B cell (primary cell): ENCODE measurements around the gene MRPL36. TPM values are rescaled to one million over a fixed set of nuclear protein-coding genes. Genes with fewer than 3 reads are reported as not detected.

ENCODE experiments used
- ATAC-seq: fragments of 200-7000 bp; cut with Tn5 transposase; one replicate; pipeline ENCODE4 v1.10.0; 2021; ENCODE audit warnings: low read depth, mild to moderate bottlenecking, moderate number of reproducible peaks, moderate library complexity
- CTCF ChIA-PET: fragments of 350-600 bp; sonication (Branson Sonifier 250); formaldehyde crosslinking; loops from one replicate; lab custom pipeline; 2021; ENCODE audit warnings: antibody characterized with exemption, inconsistent platforms; lab: Charles Lee
- POLR2A ChIA-PET: fragments of 350-600 bp; sonication (Branson Sonifier 250); formaldehyde crosslinking; loops from one replicate; lab custom pipeline; 2021; ENCODE audit warnings: antibody characterized with exemption; lab: Charles Lee
- DNase-seq: peaks from one replicate; pipeline ENCODE4 v3.0.0; 2013
- H2AFZ ChIP-seq: 2 replicates; pipeline ENCODE4 v1.6.1; 2012; ENCODE audit warnings: mild to moderate bottlenecking, low read depth, low read length; ENCODE audit not compliant: insufficient read depth, poor library complexity, severe bottlenecking
- H3K27ac ChIP-seq, 2 donors: 1 replicate in 1 of 2; 2 replicates in 1 of 2; pipeline ENCODE4 v1.5.1; 2012 to 2013; ENCODE audit warnings: low read length in 2 of 2, mild to moderate bottlenecking in 2 of 2, moderate library complexity in 1 of 2
- H3K27me3 ChIP-seq, 4 experiments: fragments of 200-600 bp in 1 of 4; sonication (generic) in 1 of 4; replicated peaks in 1 of 4; 1 replicate in 2 of 4; 2 replicates in 2 of 4; pipeline versions ENCODE4 v1.6.1 to v1.7.0; 2013 to 2016; ENCODE audit warnings: low read length in 3 of 4, mild to moderate bottlenecking in 2 of 4, mixed read lengths in 1 of 4, moderate library complexity in 1 of 4; ENCODE audit not compliant: insufficient read depth in 4 of 4, control insufficient read depth in 3 of 4; ENCODE audit errors: control extremely low read depth in 1 of 4
- H3K36me3 ChIP-seq, 2 experiments: replicated peaks in 1 of 2; 1 replicate in 1 of 2; 2 replicates in 1 of 2; pipeline versions ENCODE4 v1.6.1 to v1.7.1; 2013; ENCODE audit warnings: low read length in 1 of 2; ENCODE audit not compliant: insufficient read depth in 2 of 2, control insufficient read depth in 1 of 2; ENCODE audit errors: control extremely low read depth in 1 of 2, extremely low read depth in 1 of 2
- H3K4me1 ChIP-seq, 2 donors: fragments of 200-600 bp in 1 of 2; sonication (generic) in 1 of 2; 1 replicate in 1 of 2; 2 replicates in 1 of 2; pipeline versions ENCODE4 v1.5.1 to v1.6.1; 2013 to 2017; ENCODE audit warnings: low read length in 2 of 2; ENCODE audit not compliant: control insufficient read depth in 2 of 2, insufficient read depth in 2 of 2
- H3K4me2 ChIP-seq: replicated peaks from 2 replicates; pipeline ENCODE3; 2012; ENCODE audit warnings: mild to moderate bottlenecking, low read depth, low read length; ENCODE audit not compliant: poor library complexity, severe bottlenecking
- H3K4me3 ChIP-seq, 5 experiments: fragments of 200-600 bp in 1 of 5; sonication (generic) in 1 of 5; 1 replicate in 3 of 5; 2 replicates in 2 of 5; pipeline versions ENCODE4 v1.5.1 to v1.7.0; 2011 to 2016; ENCODE audit warnings: low read length in 4 of 5, mild to moderate bottlenecking in 4 of 5, low read depth in 2 of 5, control low read depth in 1 of 5, moderate library complexity in 1 of 5; ENCODE audit not compliant: insufficient read depth in 1 of 5; ENCODE audit errors: control extremely low read depth in 1 of 5, extremely low read depth in 1 of 5
- H3K79me2 ChIP-seq: fragments of 200-600 bp; sonication (generic); one replicate; pipeline ENCODE4 v1.6.0; 2016; ENCODE audit warnings: low read length; ENCODE audit not compliant: control insufficient read depth, insufficient read depth
- H3K9ac ChIP-seq: fragments of 200-600 bp; sonication (generic); 2 replicates; pipeline ENCODE4 v1.6.1; 2017; ENCODE audit warnings: mild to moderate bottlenecking, low read length, moderate library complexity
- H3K9me3 ChIP-seq, 3 donors: one replicate each; pipeline versions ENCODE4 v1.6.1 to v1.7.1; 2013; ENCODE audit warnings: low read length in 2 of 3; ENCODE audit not compliant: control insufficient read depth in 2 of 3, insufficient read depth in 1 of 3; ENCODE audit errors: control extremely low read depth in 1 of 3
- H4K20me1 ChIP-seq: 2 replicates; pipeline ENCODE4 v1.6.0; 2012; ENCODE audit warnings: mild to moderate bottlenecking, low read length; ENCODE audit not compliant: insufficient read depth, control insufficient read depth, poor library complexity, severe bottlenecking
- H3K27ac Mint-ChIP-seq: one replicate; pipeline ENCODE4 v1.8.0; 2021; ENCODE audit warnings: mixed read lengths
- H3K27me3 Mint-ChIP-seq: one replicate; pipeline ENCODE4 v1.8.0; 2021; ENCODE audit warnings: mixed read lengths
- H3K4me1 Mint-ChIP-seq: one replicate; pipeline ENCODE4 v1.8.0; 2021; ENCODE audit warnings: mixed read lengths
- H3K4me3 Mint-ChIP-seq: one replicate; pipeline ENCODE4 v1.8.0; 2021; ENCODE audit warnings: mixed read lengths
- H3K9me3 Mint-ChIP-seq: one replicate; pipeline ENCODE4 v1.8.0; 2022; ENCODE audit warnings: mixed read lengths; ENCODE audit not compliant: insufficient read depth
- CTCF ChIP-seq: fragments of 200-600 bp; IDR thresholded peaks from one replicate; pipeline ENCODE4 v1.8.0; 2022; ENCODE audit warnings: antibody characterized with exemption, mild to moderate bottlenecking
- EZH2 ChIP-seq: IDR thresholded peaks from 2 replicates; pipeline ENCODE4 v1.6.1; 2012; ENCODE audit warnings: borderline replicate concordance, low read depth, mild to moderate bottlenecking, moderate library complexity, low read length; ENCODE audit not compliant: insufficient read depth, poor library complexity, severe bottlenecking
- WGBS: methylation state at CpG from one replicate; pipeline ENCODE4 v1.1.5; 2013; ENCODE audit warnings: missing lambda C conversion rate; ENCODE audit not compliant: insufficient coverage; 5-methylcytosine and 5-hydroxymethylcytosine counted together
- intact Hi-C: fragments of 100-400 bp; cut with micrococcal nuclease; formaldehyde crosslinking; loops from one replicate; pipeline ENCODE4 v1.10.0; 2022
- polyA plus RNA-seq: library from polyadenylated mRNA; depleted of rRNA; stranded (reverse); fragments of >200 nt; gene quantifications from 2 replicates; pipeline ENCODE4 v1.2.3, GENCODE V29; 2012
- total RNA-seq, 2 donors: library from RNA; stranded (reverse); fragments of 120-200 nt in 1 of 2; gene quantifications; 1 replicate in 1 of 2; 2 replicates in 1 of 2; pipeline versions ENCODE4 v1.2.3 to v1.2.4, GENCODE V29; 2013 to 2022

MRPL36 gene
- total and polyA plus RNA-seq, 2 donors (not counting 1 experiment from before 2014, with no cell fraction given): 12.5 to 25.0 TPM

GRCh38 chr5:1834721-1835429, 35.2 kb upstream of the MRPL36 start:
- Mint-ChIP-seq H3K27ac (no peak overlapping the region), H3K27me3 (peaks cover 17% of the 10 kb centered on the region), H3K4me3 (no peak overlapping the region), H3K9me3 (no peaks in the 10 kb centered on the region), H3K4me1 (no peaks in the 10 kb centered on the region)
- no peaks in the 10 kb centered on the region for H4K20me1 ChIP-seq
- TF ChIP-seq CTCF (no peak), EZH2 (no peak)
- H3K9ac ChIP-seq: no peak overlapping the region
- no peak overlapping the region for H2AFZ ChIP-seq
- peaks cover 0 to 3% (median 0%) of the 10 kb centered on the region in 4 experiments for H3K27me3 ChIP-seq
- DNase-seq (no peak), ATAC-seq (no peak)
- WGBS: 70% methylated on average over 15 of the region's 21 CpGs
- CTCF ChIA-PET: no interaction called here
- H3K4me1 ChIP-seq: no peaks in the 10 kb centered on the region
- H3K79me2 ChIP-seq: no peaks in the 10 kb centered on the region
- no peaks in the 10 kb centered on the region for H3K36me3 ChIP-seq
- H3K4me3 ChIP-seq: no peak overlapping the region
- H3K9me3 ChIP-seq: no peaks in the 10 kb centered on the region
- no peak overlapping the region for H3K27ac ChIP-seq
- POLR2A ChIA-PET: no interaction called here
- H3K4me2 ChIP-seq: no peak overlapping the region
- intact Hi-C loops: no loop called here

- ATAC-seq (no peak), DNase-seq (no peak)
- no peaks in the 10 kb centered on the region for H3K9me3 Mint-ChIP-seq
- H3K4me1 Mint-ChIP-seq: no peaks in the 10 kb centered on the region
- Histone ChIP-seq H3K9ac (no peak overlapping the region), H3K4me3 (no peak overlapping the region), H4K20me1 (no peaks in the 10 kb centered on the region), H3K36me3 (no peaks in the 10 kb centered on the region), H3K4me2 (no peak overlapping the region), H3K27ac (no peak overlapping the region), H2AFZ (no peak overlapping the region), H3K4me1 (no peaks in the 10 kb centered on the region), H3K9me3 (no peaks in the 10 kb centered on the region), H3K27me3 (no peaks in the 10 kb centered on the region), H3K79me2 (no peaks in the 10 kb centered on the region)
- ChIA-PET CTCF (no interaction called here), POLR2A (no interaction called here)
- H3K27me3 Mint-ChIP-seq: peaks cover 9% of the 10 kb centered on the region
- no peak overlapping the region for H3K4me3 Mint-ChIP-seq
- intact Hi-C loops: no loop called here
- TF ChIP-seq EZH2 (no peak), CTCF (no peak)
- WGBS: 83% methylated on average over 21 of the region's 22 CpGs
- no peak overlapping the region for H3K27ac Mint-ChIP-seq
Observed at GRCh38 chr5:1834022-1834551, 34.5 kb upstream of the MRPL36 start.
